ENCODE results near the gene TMEM120B.
A peak's percentile ranks its signal among the peaks of the same experiment; 100 is the strongest.

Gene TMEM120B

DNA sequence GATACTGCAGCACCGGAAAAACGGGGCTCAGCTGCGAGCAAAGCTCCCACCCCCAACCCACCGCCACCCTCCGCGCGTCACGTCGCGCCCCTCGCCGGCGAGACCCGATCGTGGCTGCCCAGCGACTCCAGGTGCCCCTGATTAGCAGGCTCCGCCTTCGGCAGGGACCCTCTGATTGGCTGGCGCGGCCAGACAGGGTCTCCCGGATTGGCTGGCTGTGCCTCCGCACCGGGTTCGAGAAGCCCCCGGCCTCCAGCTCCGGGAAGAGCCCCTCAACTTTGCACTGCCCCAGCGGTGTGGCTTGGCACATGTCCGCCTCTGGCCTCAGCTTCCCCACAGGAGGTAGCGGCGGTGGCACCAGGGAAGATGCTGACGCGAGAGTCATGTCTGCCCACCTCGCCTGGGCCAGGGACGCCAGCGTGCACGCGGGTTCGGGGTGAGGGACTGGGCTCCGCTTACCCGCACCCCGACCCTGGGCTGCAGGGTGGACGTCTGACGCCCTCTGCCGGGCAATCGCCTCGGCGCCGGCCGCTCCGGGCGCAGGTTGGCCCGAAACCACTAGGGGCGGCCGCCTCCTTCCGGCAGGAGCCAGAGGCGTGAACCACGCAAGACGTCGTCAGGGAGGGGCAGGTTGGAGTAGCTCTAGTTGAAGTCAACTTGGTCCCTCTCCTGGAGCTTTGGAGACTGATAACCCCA lies 81.4 kb downstream of the TMEM120B start:
- DNase-seq = peak; percentile 98

DNA sequence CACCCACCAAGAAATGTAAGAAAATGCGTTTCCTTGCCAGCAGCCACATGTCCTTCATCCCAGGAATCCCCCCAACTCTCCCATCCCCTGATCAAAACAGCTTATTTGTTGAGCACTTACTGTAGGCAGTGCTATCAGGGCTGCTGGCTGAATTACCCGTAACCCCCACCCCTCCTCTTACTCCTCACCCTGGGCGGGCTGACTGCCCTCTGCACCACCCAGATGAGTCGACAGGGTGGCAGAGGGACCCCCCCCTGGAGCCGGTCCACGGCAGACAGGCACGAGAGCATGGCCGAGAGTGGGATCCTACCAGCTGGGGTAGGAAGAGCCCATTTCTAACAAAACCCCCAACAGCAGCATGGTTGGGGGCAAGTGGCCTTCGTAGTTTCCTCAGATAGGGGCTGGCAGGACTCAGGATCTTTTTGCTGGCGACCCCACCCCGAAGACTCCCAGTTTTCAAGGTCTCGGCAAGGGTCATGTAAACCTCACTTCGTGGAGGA lies 82.0 kb downstream of the TMEM120B start:
- DNase-seq = no peak

DNA sequence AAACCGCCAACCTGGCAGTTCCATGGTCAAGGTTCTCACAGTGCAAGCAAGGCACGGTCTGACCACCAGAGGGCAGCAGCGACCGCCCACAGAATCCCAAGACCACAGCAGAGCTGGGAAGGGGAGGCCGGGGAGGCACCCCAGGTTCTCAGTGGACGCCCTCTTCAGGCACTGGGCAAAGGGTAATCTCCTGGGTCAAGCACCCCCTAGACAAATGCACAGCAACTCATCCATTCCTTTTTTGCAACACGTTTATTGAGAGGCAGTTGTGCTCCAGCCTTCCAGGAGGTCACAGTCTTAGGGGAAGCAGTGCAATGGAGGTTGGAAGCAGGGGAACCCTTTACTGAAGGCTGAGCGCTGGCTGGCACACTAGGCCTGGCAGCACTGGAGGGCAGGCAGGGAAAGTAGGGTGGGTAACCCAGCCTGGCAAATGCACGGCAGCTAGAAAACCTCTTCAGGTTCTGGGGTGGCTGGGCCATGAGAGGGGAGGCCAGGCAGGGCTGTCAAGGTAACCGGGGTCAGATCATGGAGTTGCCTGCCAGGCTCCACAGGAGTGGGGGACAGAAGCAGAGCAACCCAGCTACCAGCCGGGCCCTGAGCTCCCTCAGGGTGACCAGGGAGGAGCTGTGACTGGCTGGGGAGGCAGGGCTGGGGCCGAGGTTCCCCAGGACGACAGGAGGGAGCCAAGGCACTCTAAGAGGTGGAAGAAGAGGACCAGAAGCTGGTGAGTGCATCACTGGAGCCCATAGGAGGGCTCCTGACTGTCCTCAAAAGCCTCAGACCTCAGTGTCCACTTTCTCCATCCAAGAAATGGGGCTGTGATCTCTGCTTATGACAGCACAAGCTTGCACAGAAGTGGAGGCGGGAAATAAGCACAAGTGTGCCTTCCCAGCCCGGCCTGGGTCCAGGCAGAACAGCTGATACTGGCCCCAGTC lies 82.7 kb downstream of the TMEM120B start:
- DNase-seq = peak; percentile 94

DNA sequence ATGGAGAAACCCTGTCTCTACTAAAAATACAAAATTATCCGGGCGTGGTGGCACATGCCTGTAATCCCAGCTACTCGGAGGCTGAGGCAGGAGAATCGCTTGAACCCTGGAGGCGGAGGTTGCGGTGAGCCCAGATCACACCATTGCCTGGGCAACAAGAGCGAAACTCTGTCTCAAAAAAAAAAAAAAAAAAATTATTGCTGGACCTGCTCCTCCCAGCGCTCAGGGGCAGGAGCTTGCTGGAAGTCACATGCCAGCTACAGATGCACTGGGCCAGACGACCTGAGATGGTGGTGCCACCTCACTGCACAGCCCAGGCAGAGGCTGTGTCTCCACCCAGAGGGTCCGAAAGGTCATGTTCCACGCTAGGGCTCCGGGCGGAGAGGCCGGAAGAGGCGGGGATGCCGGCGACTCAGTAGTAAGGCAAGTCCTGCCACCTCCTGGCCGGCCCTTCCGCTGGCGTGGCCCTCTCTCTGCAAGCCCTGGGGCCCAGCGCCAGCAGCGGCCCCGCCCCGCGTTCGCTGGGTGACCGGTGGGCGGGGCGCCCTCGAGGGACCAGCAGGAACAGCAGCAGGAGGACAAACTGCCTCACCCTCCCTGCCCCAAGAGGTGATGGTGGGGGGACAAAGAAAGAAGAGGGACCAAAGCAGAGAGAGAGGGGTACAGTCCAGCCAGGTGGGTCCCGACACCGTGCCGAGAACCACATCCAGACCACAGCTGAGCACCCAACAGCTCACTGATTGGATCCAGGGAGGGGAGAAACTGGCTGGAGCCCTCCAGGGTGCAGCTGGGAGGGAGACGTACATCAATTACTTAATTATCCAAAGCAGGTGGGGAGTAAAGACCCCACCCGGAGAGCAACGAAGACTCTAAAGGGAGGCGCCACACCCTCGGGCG lies 84.6 kb downstream of the TMEM120B start:
- DNase-seq = peak; percentile 84

DNA sequence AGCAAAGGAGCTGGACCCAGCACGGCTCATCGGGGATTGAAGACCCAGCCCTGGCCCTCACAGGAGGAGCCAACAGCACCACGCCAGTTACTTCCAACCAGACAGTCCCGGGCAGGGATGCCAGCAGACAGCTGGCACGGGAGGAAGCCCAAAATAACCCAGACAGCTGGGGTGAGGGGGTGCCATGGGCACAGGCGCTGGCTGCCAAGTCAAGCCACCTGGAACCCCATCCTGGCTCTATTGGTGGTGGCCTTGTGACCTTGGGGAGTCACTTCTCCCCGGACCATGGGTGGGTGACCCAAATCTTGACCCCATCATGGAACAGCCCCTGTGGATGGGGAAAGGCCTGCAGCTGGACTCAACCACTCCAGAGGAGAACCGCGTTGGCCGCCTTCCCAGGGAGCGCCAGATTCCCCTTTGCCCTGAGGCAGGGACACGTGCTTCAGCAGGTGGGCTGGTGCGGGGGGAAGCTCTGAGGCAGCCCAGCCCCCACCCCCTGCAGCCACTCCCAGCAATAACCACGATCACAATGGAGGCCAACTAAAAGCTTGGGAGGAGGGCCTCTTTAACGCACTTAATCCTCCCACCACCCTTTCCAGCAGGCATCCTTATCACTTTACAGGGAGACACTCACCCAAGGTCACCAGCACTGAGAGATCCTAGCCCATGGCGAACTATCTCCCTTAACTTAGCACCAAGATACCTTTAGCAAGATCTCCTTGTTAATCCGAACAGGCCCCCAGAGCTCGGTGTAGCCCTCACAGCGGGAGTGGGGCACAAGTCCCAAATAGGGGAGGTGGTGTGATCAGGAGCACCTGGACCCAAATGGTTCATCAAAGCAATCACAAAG lies 85.6 kb downstream of the TMEM120B start:
- peak; percentile 74 for DNase-seq

DNA sequence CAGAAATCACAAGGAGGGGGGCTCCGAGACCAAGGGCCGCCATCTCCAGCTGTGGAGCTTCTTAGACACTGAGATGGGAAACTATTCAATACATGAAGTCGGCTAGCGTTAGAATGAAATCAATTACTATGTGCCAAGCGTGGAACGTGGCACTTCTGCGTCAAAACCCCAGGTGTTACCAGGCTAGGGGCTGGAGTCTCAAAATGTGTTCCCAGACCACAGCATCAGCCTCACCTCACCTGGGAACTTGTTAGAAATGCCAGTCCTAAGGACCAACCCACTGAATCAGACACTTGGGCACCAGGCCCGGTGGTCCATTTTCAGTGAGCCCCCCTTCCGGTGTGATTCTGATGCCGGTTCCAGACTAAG lies 86.2 kb downstream of the TMEM120B start:
- DNase-seq = no peak

DNA sequence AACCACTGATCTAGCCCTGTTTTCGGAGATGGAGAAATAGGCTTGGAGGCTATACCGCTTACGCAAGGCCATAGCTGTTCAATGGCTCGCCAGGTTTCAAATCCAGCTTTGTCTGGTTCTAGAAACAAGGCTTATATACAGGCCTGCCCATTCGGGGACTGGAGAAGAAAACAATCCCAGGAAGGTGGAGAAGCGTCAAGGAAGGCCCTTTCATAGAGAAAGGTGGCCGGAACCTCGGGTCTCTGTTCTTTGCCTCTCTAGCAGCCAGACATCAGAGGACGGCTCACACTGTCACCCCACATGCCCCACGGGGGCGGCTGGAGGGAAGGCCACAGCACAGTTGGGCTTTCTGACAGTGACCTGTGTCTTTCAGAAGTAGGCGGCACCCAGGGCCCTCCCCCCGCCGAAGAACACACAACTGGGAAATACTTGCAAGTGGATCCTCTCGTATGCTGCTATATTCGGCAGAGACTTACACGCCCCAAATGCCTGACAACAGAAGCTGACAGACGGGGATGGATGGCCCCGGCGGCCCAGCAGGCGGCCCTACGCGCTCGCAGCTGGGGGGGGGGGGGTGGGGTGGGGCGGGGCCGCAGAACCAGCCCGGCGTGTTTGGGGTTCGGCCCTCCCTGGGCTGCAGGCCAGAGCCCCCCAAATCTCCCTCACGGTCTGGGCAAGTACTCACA lies 86.7 kb downstream of the TMEM120B start:
- peak; percentile 77 for DNase-seq

DNA sequence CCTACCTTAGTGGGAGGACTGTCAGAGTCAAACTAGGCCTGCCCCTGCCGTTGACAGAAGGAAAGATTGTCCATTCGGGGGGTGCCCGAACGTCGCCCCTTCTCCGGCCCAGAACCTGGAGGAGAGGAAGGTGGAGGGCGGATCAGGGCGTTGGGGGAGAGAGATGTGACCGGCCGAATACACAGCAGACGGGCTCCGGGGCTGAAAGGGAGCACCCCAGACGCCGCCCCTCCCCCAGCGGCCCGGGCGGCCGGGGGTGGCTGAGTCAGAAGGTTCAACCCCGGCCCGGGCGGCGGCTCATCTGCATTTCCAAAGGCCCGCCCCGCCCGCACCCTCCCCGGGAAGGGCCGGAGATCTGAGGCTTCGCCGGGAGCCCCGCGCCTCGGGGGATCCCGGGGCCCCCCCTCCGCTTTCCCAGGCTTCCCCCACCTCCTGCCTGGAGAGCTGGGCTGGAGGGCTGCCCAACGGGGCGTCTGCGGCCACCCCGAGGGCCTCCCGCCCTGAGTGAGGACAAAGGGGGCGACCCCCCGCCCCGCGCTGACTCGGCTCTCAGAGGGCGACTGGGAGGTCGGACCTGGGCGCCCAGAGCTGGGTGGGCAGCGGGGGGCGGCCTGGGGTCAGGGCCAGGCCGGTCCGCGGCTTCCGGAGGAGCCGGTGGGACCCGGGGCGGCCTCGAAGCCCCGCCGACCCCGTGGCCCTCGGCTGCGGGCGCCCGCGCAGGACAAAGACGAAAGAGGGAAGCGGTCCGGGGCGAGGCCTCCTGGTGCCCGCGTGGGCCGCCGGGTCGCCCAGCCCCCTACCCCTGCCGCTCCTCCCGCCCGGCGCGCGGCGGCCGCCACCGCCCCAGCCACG lies 87.5 kb downstream of the TMEM120B start:
- DNase-seq = peak; percentile 84

DNA sequence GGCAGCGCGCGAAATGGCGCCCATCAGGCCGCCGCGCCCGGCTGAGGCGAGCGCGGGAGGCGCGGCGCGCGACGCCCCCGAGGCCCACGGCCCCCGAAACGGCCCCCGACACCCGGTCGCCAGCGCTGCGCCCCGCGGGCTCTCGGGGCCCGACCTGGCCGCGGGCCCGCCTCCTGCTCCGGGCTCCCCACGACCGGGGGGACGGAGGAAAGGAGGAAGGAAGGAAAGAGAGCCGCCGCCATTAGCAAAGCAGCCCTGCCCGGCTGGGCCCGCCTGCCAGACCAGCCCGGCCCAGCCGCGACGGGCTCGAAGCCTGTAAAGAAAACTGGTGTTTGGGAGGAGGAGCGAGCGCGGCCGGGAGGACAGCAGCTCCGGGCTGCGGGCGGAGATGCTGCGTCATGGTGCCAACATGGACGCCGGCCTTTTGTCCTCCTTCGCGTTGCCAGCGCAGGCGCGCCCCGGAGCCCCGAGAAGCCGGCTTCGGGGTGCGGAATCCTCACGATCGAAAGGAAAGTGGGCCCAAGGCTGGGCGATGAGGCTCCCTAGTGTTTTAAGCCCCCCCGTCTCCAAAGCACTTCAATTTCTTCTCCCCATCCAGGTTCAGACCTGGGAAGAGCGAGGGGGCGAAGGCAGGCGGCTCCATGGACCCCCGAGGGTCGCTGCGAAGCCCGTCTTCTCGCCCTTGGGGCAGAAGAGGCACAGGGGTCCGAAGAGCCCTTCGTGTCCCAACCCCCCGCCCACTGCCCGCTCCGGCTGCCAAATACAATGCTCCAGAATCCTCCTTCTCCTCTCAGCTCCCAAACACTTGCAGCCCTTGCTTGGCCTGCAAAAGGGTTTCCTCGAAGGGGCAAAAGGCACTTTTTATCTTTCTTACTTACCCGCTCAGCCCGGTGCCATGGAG lies 88.4 kb downstream of the TMEM120B start:
- DNase-seq = peak; percentile 88

DNA sequence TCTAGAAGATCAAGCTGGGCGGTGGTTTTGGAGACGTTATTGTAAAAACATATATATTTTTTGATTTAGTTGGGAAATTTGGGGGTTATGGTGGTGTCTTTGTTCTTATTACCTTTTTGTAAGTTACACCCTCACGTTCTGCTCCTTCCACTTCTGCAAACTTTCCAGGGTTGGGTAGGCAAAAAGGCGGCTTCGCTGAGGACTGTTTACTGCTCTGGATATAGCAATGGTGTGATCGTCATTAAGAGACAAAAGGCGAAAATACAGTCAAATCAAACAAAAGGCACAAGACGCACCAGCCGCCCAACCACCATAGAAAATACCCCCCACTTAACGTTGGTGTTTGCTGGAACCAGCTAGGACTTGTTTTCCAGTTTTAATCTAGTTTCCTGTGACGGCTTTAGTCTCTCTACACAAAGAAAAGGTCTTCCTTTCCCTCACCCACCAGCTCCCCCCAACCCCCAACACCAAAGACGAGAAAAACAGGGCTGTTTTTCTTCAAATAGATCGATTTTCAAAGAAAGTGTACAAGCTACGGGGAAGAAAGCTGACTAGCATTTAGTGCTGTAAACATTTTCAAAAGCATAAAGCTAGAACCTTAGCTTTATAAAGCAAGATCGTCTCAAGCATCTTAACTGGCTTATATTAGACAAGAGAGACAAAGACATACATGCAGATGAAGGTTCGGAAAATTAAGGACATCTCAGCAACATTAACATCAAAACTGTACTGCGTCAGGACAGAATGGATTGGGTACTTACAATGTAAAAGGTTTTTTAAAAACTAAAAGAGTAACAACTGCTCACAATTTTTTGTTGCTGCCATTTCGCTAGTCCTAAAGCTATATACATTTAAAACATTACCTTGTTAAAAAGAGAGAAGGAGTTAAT lies 89.3 kb downstream of the TMEM120B start:
- peak; percentile 76 for DNase-seq

DNA sequence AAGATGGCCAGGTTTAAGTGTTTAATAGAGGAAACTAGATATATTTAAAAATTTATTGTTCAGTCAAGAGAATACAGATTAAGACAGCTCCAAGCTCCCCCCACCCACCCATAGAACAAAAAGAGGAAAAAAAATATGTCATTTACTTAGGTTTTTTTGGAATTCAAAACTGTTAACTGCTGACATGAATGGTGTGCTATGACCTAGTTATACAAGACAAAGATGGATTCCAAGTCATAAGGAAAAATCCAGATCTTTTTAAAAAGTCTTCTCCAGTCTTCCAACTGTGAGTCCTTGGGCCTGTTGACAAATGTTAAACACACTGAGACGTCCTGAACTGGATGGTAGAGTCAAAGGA lies 89.9 kb downstream of the TMEM120B start:
- no peak for DNase-seq

DNA sequence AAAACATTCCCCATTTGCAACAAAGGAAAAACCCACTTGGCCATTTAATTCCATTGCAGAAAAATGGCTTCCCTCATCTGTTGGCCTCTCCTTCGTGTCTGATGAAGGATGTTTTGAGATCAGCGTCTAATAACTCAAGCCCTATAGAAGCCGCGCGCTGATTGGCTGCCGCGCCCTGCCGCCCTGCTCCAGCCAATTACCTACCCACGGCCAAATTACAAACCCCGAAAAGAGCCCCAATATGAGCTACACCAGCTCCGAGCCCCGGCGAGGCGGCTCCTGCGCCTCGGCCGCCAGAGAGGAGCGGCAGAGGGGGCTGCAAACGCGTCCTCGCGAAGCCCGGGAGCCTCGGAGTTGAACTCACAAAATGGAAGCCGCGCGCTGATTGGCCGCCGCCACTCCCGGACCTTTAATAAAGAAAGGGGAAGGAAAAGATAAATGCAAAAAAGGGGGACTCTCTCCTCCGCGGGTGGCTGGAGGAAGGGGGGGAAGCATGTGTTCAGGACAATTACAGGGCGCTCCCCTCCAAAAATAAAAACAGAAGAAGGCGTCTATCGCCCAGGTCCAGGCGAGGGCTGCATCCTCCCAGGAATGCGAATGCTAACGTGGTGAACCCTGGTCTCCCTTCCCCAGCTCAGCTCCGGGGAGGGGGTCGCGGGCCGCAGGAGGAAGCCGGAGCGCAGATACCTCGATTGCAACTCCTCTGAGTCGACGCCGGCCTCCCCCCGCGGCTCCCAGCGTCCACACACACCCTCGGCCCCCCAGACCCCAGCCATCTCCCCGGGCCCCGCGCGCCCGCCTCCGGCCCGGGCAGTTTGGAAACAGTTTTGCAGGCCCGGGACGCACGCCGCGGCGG lies 90.5 kb downstream of the TMEM120B start:
- peak; percentile 99 for DNase-seq

DNA sequence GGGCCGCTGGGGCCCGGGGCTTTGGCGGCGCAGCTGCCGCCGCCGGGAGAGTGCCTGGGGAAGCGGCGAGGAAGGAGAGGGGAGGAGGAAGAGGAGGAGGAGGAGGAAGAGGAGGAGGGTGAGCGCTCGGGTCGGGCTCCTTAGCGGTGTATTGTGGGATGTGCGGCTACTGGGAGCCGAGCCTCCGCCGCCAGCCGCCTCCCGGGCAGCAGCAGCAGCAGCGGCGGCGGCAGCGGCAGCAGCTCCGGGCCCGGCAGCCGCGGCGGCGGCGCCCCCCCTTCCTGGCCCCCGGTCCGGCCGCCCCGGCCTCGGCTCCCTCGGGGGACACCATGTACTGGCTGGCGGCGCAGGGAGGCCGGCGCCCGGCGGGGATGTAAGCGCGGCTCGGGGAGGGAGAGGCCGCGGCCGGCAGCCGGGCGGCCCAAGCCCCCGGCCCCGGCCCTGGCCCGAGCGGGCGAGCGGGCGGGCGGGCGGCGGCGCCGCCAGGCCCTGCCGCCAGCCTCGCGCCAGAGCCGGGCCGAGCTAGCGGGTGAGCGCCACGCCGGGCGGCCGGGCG lies 91.4 kb downstream of the TMEM120B start, which contains the start of gene SETD1B:
SETD1B (plus strand) TSS at position 149 of the 556 bp plus-strand sequence. CDS start 729 bp downstream, outside the sequence.
- peak; percentile 64 for DNase-seq

DNA sequence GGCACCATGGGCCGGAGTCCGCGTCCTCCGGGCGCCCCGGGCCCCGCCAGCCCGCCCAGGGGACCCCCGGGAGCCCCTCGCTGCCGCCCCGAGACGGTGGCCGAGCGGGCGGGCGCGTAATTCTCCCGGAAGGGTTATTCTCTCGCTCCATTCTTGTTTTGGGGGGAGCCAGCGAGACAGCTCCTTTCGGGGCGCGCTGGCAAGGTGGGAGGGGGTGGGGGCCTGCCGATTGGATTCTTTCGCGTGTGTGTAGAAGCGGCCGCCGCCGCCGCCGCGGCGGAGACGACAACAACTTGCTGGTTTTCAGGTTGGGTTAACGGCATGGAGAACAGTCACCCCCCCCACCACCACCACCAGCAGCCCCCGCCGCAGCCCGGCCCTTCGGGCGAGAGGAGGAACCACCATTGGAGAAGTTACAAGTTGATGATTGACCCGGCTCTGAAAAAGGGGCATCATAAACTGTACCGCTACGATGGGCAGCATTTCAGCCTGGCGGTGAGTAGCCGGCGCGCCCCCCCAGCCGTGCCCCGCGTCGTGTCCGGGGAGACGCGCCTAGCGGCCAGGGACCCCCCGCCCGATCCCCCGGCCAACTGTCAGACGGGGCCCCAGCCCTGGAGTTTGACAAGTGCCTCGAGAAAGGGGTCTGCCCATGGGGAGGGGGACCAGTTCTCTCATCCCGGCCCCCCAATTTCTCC lies 92.0 kb downstream of the TMEM120B start:
- DNase-seq = peak; percentile 46

DNA sequence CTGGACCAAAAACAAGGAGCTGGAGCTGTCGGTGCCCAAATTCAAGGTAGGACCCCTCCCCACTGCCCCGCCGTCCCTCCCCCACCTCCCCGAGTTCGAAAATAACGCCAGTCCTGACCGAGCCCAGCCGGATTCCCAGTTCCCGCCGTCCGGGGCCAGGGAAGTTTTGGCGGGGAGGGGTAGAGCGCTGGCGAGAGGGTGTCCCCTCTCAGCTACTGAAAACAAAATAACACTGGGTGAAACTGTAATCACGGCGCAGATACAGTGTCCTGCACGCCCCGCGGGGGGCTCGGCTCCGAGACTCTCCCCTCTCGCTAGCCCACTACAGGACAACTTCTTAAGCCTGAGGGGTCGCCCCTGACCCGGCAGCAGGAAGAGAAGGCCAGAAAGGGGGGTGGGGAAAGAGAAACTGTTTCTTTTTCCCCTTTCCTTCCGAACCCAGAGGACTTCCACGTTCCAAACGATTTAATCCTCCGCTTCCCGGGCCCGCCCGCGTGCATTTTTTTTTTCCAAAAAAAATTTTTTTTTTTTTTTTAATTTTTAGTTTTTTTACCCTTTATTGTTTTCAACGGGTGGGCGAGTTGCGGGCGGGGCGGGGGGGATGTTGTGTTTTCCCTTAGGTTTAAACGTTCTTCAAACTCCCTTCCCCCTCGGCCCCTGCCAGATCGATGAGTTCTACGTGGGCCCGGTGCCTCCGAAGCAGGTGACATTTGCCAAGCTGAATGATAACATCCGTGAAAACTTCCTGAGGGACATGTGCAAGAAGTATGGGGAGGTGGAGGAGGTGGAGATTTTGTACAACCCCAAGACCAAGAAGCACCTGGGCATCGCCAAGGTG lies 92.8 kb downstream of the TMEM120B start:
- DNase-seq = peak; percentile 72
